HEK293T (cell line): Measurements from ENCODE around the gene KRTAP10-2.

Experiments
- CTCF ChIA-PET: fragments of 350-600 bp; formaldehyde crosslinking; extraction: SDS; loops from one replicate; lab custom pipeline; 2021; ENCODE audit warnings: antibody characterized with exemption, inconsistent platforms; lab: Yijun Ruan, JAX
- POLR2A ChIA-PET: fragments of 350-600 bp; formaldehyde crosslinking; extraction: SDS; loops from one replicate; lab custom pipeline; 2020; ENCODE audit warnings: antibody characterized with exemption, inconsistent platforms; lab: Yijun Ruan, JAX
- DNase-seq: peaks from one replicate; pipeline ENCODE4 v3.0.0; 2012; ENCODE audit warnings: mixed read lengths; ENCODE audit errors: extremely low spot score
- ARNT ChIP-seq: fragments of 450-650 bp; IDR thresholded peaks from 2 replicates; pipeline ENCODE4 v1.6.1; 2017; ENCODE audit warnings: mild to moderate bottlenecking
- BHLHE40 ChIP-seq: fragments of 450-650 bp; IDR thresholded peaks from 2 replicates; pipeline ENCODE4 v1.6.1; 2016; ENCODE audit warnings: mild to moderate bottlenecking, moderate library complexity, borderline replicate concordance
- CTBP1 ChIP-seq: fragments of 450-650 bp; IDR thresholded peaks from 2 replicates; pipeline ENCODE4 v1.6.1; 2016; ENCODE audit warnings: borderline replicate concordance
- ELF4 ChIP-seq: fragments of 450-650 bp; IDR thresholded peaks from 2 replicates; pipeline ENCODE4 v1.6.1; 2017; ENCODE audit warnings: antibody characterized with exemption
- FOXA1 ChIP-seq: fragments of 450-650 bp; IDR thresholded peaks from 2 replicates; pipeline ENCODE4 v1.6.1; 2016; ENCODE audit warnings: mild to moderate bottlenecking
- FOXK2 ChIP-seq: fragments of 450-650 bp; IDR thresholded peaks from 2 replicates; pipeline ENCODE4 v1.6.1; 2016; ENCODE audit warnings: mild to moderate bottlenecking
- FOXM1 ChIP-seq: fragments of 450-650 bp; IDR thresholded peaks from 2 replicates; pipeline ENCODE4 v1.6.1; 2017; ENCODE audit warnings: mild to moderate bottlenecking, borderline replicate concordance
- HDGF ChIP-seq: fragments of 450-650 bp; IDR thresholded peaks from 2 replicates; pipeline ENCODE4 v1.6.1; 2017; ENCODE audit warnings: antibody characterized with exemption, borderline replicate concordance
- L3MBTL2 ChIP-seq: fragments of 450-650 bp; conservative IDR thresholded peaks from 2 replicates; pipeline ENCODE4 v1.6.1; 2016; ENCODE audit warnings: mild to moderate bottlenecking
- LEF1 ChIP-seq: fragments of 450-650 bp; IDR thresholded peaks from 2 replicates; pipeline ENCODE4 v1.6.1; 2017; ENCODE audit warnings: mild to moderate bottlenecking, borderline replicate concordance
- NFRKB ChIP-seq: fragments of 450-650 bp; IDR thresholded peaks from 2 replicates; pipeline ENCODE4 v1.6.1; 2016; ENCODE audit warnings: mild to moderate bottlenecking, moderate library complexity
- PKNOX1 ChIP-seq: fragments of 450-650 bp; IDR thresholded peaks from 2 replicates; pipeline ENCODE4 v1.6.1; 2016
- SP1 ChIP-seq: fragments of 450-650 bp; IDR thresholded peaks from 2 replicates; pipeline ENCODE4 v1.6.1; 2017
- SUZ12 ChIP-seq: fragments of 450-650 bp; IDR thresholded peaks from 2 replicates; pipeline ENCODE4 v1.6.1; 2016; ENCODE audit warnings: mild to moderate bottlenecking
- TARDBP ChIP-seq: fragments of 450-650 bp; IDR thresholded peaks from 2 replicates; pipeline ENCODE4 v1.6.1; 2016
- ZNF384 ChIP-seq: fragments of 450-650 bp; IDR thresholded peaks from 2 replicates; pipeline ENCODE4 v1.6.1; 2016

KRTAP10-2 gene

GRCh38 chr21:44590311-44590721, 39.0 kb upstream of the KRTAP10-2 start:
- POLR2A ChIA-PET: no interaction called here
- CTCF ChIA-PET: no interaction called here
- no peak for TF ChIP-seq SUZ12
- no peak for TF ChIP-seq FOXA1
- TF ChIP-seq PKNOX1: no peak
- no peak for TF ChIP-seq L3MBTL2
- no peak for TF ChIP-seq LEF1
- DNase-seq: no peak

- TF ChIP-seq L3MBTL2: no peak
- TF ChIP-seq LEF1: no peak
- no peak for TF ChIP-seq TARDBP
- TF ChIP-seq BHLHE40: no peak
- TF ChIP-seq SUZ12: no peak
- TF ChIP-seq FOXA1: no peak
- no peak for TF ChIP-seq FOXK2
- TF ChIP-seq SP1: no peak
- no peak for TF ChIP-seq CTBP1
- TF ChIP-seq ZNF384: no peak
- no peak for TF ChIP-seq PKNOX1
- TF ChIP-seq ARNT: no peak
- no peak for TF ChIP-seq ELF4
- no peak for TF ChIP-seq HDGF
- TF ChIP-seq NFRKB: no peak
- no peak for TF ChIP-seq FOXM1
- DNase-seq: no peak
- POLR2A ChIA-PET: no interaction called here
- CTCF ChIA-PET: no interaction called here
Measured at GRCh38 chr21:44589586-44590305, 38.4 kb upstream of the KRTAP10-2 start.

- ChIA-PET POLR2A (no interaction called here), CTCF (no interaction called here)
- TF ChIP-seq L3MBTL2: no peak
- TF ChIP-seq FOXA1: no peak
- TF ChIP-seq ZNF384: no peak
- TF ChIP-seq ELF4: no peak
- TF ChIP-seq LEF1: no peak
- no peak for TF ChIP-seq NFRKB
- no peak for TF ChIP-seq SP1
- no peak for TF ChIP-seq SUZ12
- no peak for TF ChIP-seq FOXM1
- TF ChIP-seq BHLHE40: no peak
- TF ChIP-seq FOXK2: no peak
- no peak for TF ChIP-seq ARNT
- no peak for TF ChIP-seq TARDBP
- TF ChIP-seq HDGF: no peak
- no peak for DNase-seq
Measured at GRCh38 chr21:44589094-44589493, 37.8 kb upstream of the KRTAP10-2 start.

- TF ChIP-seq SUZ12 (no peak), ELF4 (no peak), TARDBP (no peak), L3MBTL2 (no peak), CTBP1 (no peak), PKNOX1 (no peak), LEF1 (no peak), NFRKB (no peak), SP1 (no peak), HDGF (no peak), FOXM1 (no peak)
- ChIA-PET POLR2A (no interaction called here), CTCF (no interaction called here)
- DNase-seq: no peak
Measured at GRCh38 chr21:44585892-44586291, 34.6 kb upstream of the KRTAP10-2 start.

- no peak for DNase-seq
- POLR2A ChIA-PET: no interaction called here
- TF ChIP-seq FOXA1 (no peak), L3MBTL2 (no peak), ELF4 (no peak), FOXK2 (no peak), PKNOX1 (no peak), LEF1 (no peak)
- CTCF ChIA-PET: no interaction called here
Measured at GRCh38 chr21:44583800-44584147, 32.5 kb upstream of the KRTAP10-2 start.

- DNase-seq: no peak
- ChIA-PET POLR2A (no interaction called here), CTCF (no interaction called here)
- TF ChIP-seq SUZ12: no peak
- TF ChIP-seq PKNOX1: 0 out of 2 replicates have a peak, but pooled peaks have one; percentile 10
Measured at GRCh38 chr21:44583089-44583799, 31.9 kb upstream of the KRTAP10-2 start.
